Keratinocyte (primary cell): Measurements from ENCODE around the gene INPP4B.

Experiments
- CTCF ChIP-seq, 3 experiments: IDR thresholded peaks in 1 of 3; conservative IDR thresholded peaks in 1 of 3; optimal IDR thresholded peaks in 1 of 3; 2 replicates in 2 of 3; 3 replicates in 1 of 3; pipeline versions ENCODE3 to v1.5.1; 2011; ENCODE audit warnings: low read length in 3 of 3, mild to moderate bottlenecking in 3 of 3, moderate library complexity in 2 of 3, control low read depth in 1 of 3, inconsistent platforms in 1 of 3; ENCODE audit not compliant: insufficient read depth in 2 of 3; ENCODE audit errors: extremely low read depth in 1 of 3
- EZH2 ChIP-seq: IDR thresholded peaks from one replicate; pipeline ENCODE4 v1.6.1; 2012; ENCODE audit warnings: inconsistent platforms, mild to moderate bottlenecking, low read length, moderate library complexity

- TF ChIP-seq CTCF (optimal IDR thresholded peaks at IDR 0.05 in 1 of 3, IDR thresholded peaks at IDR 0.05 in 1 of 3, conservative IDR thresholded peaks at IDR 0.05 in 1 of 3; ENCODE audit: extremely low read depth in 1 of 3, insufficient read depth in 2 of 3, low read length in 3 of 3), result no peak
- TF ChIP-seq EZH2, result no peak
Measured at GRCh38 chr4:142773505-142773904, 72.6 kb downstream of the INPP4B start.
